ENCODE measurements around the gene KCNQ5. TPM values are rescaled to one million over a fixed set of nuclear protein-coding genes. Genes with fewer than 3 reads are reported as not detected.

The KCNQ5 gene
- polyA plus RNA-seq, 3 donors: not detected

DNA sequence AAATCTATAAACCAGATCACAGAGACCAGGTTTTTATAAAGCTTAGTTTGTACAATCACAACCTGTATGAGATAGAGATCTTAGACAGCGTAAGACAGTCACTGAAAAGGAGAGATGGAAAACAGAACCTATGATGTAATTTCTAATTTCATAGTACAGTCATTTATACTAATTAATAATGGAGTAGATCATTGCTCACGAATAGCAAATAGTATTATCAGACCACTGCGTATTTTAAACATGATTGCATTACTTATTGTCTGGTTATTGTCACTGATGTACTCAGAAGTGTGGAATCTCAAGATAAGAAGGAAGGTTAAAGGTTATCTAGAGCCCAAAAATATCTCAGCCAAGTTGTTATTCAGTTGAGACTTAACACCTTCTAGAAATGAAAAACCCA lies 487.8 kb downstream of the KCNQ5 start:
- H3K27ac ChIP-seq (ENCODE audit: low read depth in 1 of 2, low read length in 2 of 2): no peak overlapping the region
- H3K79me2 ChIP-seq (ENCODE audit: insufficient read depth, low read length): no peaks in the 10 kb centered on the region
- Mint-ChIP-seq H3K4me3 (no peak overlapping the region), H3K4me1 (no peaks in the 10 kb centered on the region), H3K27ac (no peak overlapping the region), H3K9me3 (no peaks in the 10 kb centered on the region), H3K36me3 (no peaks in the 10 kb centered on the region), H3K27me3 (ENCODE audit: low read depth in 3 of 3) (no peaks in the 10 kb centered on the region)
- no CpG with 5 or more reads among the region's 3 CpGs for WGBS (ENCODE audit: insufficient coverage)
- H3K27me3 ChIP-seq (ENCODE audit: control insufficient read depth in 2 of 2, insufficient read depth in 2 of 2, low read length in 2 of 2): no peaks in the 10 kb centered on the region
- TF ChIP-seq, protein P1, sequence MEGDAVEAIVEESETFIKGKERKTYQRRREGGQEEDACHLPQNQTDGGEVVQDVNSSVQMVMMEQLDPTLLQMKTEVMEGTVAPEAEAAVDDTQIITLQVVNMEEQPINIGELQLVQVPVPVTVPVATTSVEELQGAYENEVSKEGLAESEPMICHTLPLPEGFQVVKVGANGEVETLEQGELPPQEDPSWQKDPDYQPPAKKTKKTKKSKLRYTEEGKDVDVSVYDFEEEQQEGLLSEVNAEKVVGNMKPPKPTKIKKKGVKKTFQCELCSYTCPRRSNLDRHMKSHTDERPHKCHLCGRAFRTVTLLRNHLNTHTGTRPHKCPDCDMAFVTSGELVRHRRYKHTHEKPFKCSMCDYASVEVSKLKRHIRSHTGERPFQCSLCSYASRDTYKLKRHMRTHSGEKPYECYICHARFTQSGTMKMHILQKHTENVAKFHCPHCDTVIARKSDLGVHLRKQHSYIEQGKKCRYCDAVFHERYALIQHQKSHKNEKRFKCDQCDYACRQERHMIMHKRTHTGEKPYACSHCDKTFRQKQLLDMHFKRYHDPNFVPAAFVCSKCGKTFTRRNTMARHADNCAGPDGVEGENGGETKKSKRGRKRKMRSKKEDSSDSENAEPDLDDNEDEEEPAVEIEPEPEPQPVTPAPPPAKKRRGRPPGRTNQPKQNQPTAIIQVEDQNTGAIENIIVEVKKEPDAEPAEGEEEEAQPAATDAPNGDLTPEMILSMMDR (IDR thresholded peaks at IDR 0.05): no peak
- H2AFZ ChIP-seq (ENCODE audit: insufficient read depth, low read depth, low read length, poor library complexity, severe bottlenecking): no peak overlapping the region
- DNase-seq: no peak
- H3K36me3 ChIP-seq (replicated peaks in 1 of 2; ENCODE audit: control insufficient read depth in 1 of 2, insufficient read depth in 2 of 2, low read length in 2 of 2): no peaks in the 10 kb centered on the region
- no peaks in the 10 kb centered on the region for H3K4me1 ChIP-seq (ENCODE audit: control insufficient read depth in 1 of 2, insufficient read depth in 2 of 2, low read length in 2 of 2)
- intact Hi-C loops (cut with micrococcal nuclease): no loop called here
- no peaks in the 10 kb centered on the region for H3K9me3 ChIP-seq (replicated peaks in 1 of 2; ENCODE audit: control insufficient read depth in 1 of 2, insufficient read depth in 1 of 2, low read length in 2 of 2)
- no peaks in the 10 kb centered on the region for H4K20me1 ChIP-seq (ENCODE audit: insufficient read depth, low read length)
- H3K9ac ChIP-seq (ENCODE audit: insufficient read depth, low read length, poor library complexity, severe bottlenecking): no peak overlapping the region
- no peak overlapping the region for H3K4me3 ChIP-seq (replicated peaks in 1 of 3; ENCODE audit: low read depth in 2 of 3, low read length in 3 of 3)
- no peak overlapping the region for H3K4me2 ChIP-seq (replicated peaks; ENCODE audit: extremely low read depth, low read length, poor library complexity, severe bottlenecking)

DNA sequence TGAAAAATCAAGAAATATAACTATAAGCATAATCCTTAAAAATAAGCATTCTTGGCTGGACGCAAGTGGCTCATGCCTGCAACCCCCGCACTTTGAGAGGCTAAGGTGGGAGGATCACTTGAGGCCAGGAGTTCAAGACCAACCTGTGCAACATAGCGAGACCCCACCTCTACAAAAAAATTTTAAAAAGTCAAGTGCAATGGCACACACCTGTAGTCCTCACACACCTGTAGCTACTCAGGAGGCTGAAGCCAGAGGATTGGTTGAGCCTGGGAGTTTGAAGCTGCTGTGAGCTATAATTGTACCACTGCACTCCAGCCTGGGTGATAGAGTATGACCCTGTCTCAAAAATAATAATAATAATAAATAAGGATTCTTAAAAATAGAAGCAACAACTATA lies 494.5 kb downstream of the KCNQ5 start:
- H2AFZ ChIP-seq (ENCODE audit: insufficient read depth, low read depth, low read length, poor library complexity, severe bottlenecking): no peak overlapping the region
- Mint-ChIP-seq H3K27me3 (ENCODE audit: low read depth in 3 of 3) (peaks cover 0 to 2% (median 0%) of the 10 kb centered on the region in 3 donors), H3K9me3 (no peaks in the 10 kb centered on the region), H3K36me3 (no peaks in the 10 kb centered on the region), H3K27ac (no peak overlapping the region), H3K4me3 (no peak overlapping the region), H3K4me1 (no peaks in the 10 kb centered on the region)
- TF ChIP-seq, protein P1 (IDR thresholded peaks at IDR 0.05): no peak
- H3K27ac ChIP-seq (ENCODE audit: low read depth in 1 of 2, low read length in 2 of 2): no peak overlapping the region
- H3K4me1 ChIP-seq (ENCODE audit: control insufficient read depth in 1 of 2, insufficient read depth in 2 of 2, low read length in 2 of 2): no peaks in the 10 kb centered on the region
- no peak overlapping the region for H3K9ac ChIP-seq (ENCODE audit: insufficient read depth, low read length, poor library complexity, severe bottlenecking)
- no peak for DNase-seq
- no peaks in the 10 kb centered on the region for H3K27me3 ChIP-seq (ENCODE audit: control insufficient read depth in 2 of 2, insufficient read depth in 2 of 2, low read length in 2 of 2)
- no peaks in the 10 kb centered on the region for H3K36me3 ChIP-seq (replicated peaks in 1 of 2; ENCODE audit: control insufficient read depth in 1 of 2, insufficient read depth in 2 of 2, low read length in 2 of 2)
- intact Hi-C loops (cut with micrococcal nuclease): no loop called here
- no peaks in the 10 kb centered on the region for H3K9me3 ChIP-seq (replicated peaks in 1 of 2; ENCODE audit: control insufficient read depth in 1 of 2, insufficient read depth in 1 of 2, low read length in 2 of 2)
- H3K4me3 ChIP-seq (replicated peaks in 1 of 3; ENCODE audit: low read depth in 2 of 3, low read length in 3 of 3): no peak overlapping the region
- H3K79me2 ChIP-seq (ENCODE audit: insufficient read depth, low read length): no peaks in the 10 kb centered on the region
- no peak overlapping the region for H3K4me2 ChIP-seq (replicated peaks; ENCODE audit: extremely low read depth, low read length, poor library complexity, severe bottlenecking)
- 100% methylated on average over 1 of the region's 3 CpGs for WGBS (ENCODE audit: insufficient coverage)
- no peaks in the 10 kb centered on the region for H4K20me1 ChIP-seq (ENCODE audit: insufficient read depth, low read length)

Data from CD14-positive monocyte (primary cell).